HG02970 (cell line): ENCODE results near the gene SLCO3A1.

Source experiments
- ATAC-seq: cut with Tn5 transposase; IDR thresholded peaks from one replicate; pipeline ENCODE4 v1.9.1; 2021; ENCODE audit warnings: mild to moderate bottlenecking, moderate library complexity, moderate number of reproducible peaks; ENCODE audit not compliant: unreplicated experiment, low FRiP score

Gene SLCO3A1

GRCh38 chr15:92112711-92113110 is 259.2 kb downstream of the SLCO3A1 start:
- no peak for ATAC-seq

GRCh38 chr15:92113832-92114231 is 260.3 kb downstream of the SLCO3A1 start:
- no peak for ATAC-seq

- no peak for ATAC-seq
Measured at GRCh38 chr15:92115834-92116233, 262.3 kb downstream of the SLCO3A1 start.

DNA sequence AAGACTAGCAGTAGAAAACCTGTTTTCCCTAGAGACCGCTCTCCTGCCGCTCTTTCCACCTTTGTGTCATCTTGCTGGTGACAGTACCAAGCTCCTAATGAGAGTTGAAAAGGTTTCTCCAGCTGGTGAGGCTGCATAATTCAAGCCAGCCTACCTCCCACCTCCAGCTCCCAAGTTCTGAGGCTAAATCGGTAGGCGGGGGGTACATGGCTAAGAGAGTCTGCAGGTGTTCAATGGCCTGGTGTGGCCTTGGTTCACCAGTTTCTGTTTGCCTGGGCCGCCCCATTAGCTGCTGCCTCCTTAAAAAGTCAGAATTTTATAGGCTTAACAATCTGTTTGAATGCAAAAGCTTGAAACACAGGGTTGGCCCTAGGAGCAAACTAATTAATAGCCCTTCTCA is 262.8 kb downstream of the SLCO3A1 start:
- no peak for ATAC-seq

DNA sequence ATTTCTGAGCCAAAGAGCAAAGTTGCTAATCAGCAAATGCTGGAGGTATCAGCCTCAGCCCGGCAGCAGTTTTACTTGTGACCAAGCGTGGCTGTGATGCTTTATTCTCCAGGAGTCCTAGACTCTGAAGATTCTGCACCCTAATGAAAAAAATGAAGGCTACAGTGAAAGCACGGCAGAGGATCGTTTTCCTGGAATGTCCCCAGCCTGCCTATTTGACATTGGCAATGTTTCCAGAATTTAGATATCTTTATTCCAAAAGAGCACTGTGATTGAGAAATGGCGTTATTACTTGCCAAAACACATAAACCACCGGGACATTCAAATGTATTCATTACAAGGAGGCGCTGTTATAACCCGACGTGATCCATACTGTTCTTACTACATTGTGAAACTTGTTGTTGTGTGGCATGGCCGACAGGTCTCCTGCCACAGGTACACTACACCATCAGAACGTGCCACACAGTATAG is 263.8 kb downstream of the SLCO3A1 start:
- ATAC-seq = no peak

- no peak for ATAC-seq
Measured at GRCh38 chr15:92118162-92118935, 264.8 kb downstream of the SLCO3A1 start.

DNA sequence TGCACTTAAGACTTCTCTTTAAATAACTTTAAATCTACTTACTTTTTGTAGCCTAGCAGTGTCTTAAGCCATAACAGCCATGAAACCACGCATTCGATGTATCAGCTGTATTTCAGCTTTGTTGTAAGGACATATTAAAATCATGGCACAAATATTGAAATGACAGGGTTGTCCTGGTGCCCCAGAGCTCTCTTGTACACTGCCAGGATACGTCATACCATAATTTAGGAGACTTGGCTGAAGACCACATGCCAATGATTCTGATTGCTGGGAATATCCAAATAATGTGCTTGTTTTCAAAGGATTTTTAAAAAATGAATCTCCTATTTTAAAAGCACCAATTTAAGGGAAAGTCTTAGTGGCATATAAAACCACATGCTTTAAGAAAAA is 265.4 kb downstream of the SLCO3A1 start:
- no peak for ATAC-seq

DNA sequence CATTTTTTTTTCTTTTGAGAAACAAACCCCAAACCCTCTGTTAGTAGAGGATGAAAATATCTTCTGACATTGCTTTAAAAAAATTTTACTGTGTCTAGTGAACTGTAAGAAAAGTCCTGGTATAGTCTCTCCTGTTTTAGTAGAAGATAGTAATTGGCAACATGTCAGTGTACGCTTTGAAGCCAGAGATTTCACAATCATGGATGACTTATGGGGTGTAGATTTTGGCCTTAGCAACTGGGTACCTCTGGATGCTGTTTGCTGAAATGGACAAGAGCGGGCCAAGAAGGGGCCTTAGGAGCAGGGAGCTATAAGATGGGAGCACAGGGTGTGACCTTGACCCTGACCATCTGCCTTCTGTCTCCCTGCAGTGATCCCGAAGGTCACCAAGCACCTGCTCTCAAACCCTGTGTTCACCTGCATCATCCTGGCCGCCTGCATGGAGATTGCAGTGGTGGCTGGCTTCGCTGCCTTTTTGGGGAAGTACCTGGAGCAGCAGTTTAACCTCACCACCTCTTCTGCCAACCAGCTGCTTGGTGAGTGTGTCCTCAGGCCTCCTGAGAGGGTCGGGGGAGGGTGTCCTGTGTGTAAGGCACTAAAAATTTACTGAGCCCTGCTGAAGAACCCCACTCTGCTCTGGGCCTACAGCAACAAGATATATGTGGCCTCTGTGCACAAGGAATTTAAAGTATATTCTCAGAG is 266.7 kb downstream of the SLCO3A1 start:
- ATAC-seq = no peak

DNA sequence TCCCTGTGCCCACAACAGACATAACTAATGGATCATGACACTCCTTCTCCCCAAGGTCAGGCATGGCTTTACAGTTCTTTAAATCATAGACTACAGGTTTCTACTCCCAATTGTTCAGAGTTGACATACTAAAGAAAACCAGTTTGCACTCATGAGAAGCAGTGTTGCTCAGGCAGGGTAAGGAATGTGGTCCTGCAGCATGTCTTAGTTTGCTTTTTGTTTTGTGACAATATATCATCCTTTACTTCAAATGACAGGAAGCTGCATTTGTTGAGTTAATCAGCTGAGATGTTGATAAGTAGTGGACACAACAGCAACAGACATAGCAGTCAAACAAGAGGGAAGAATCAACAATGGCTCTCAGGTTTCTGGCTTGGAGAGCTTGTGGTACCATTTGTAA is 267.5 kb downstream of the SLCO3A1 start:
- no peak for ATAC-seq

DNA sequence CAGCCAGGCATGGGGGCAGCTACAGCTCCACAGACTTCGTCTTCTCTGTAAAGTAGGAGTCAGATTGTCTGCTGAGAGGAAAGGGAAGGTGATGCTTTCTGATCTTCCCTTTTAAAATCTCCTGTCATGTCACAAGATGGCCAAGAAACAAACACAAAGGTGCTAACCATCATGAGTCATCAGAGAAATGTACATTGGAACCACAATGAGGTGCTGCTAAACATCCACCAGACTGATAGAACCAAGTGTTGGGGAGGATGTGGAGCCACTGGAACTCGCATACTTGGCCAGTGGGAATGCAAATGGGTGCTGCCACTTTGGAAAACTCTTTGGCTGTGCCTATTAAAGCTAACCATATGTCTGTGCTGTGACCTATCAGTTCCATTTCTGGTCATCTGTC is 268.8 kb downstream of the SLCO3A1 start:
- no peak for ATAC-seq

- no peak for ATAC-seq
Measured at GRCh38 chr15:92123962-92124656, 270.6 kb downstream of the SLCO3A1 start.

GRCh38 chr15:92124657-92125010 is 271.1 kb downstream of the SLCO3A1 start:
- ATAC-seq = no peak

DNA sequence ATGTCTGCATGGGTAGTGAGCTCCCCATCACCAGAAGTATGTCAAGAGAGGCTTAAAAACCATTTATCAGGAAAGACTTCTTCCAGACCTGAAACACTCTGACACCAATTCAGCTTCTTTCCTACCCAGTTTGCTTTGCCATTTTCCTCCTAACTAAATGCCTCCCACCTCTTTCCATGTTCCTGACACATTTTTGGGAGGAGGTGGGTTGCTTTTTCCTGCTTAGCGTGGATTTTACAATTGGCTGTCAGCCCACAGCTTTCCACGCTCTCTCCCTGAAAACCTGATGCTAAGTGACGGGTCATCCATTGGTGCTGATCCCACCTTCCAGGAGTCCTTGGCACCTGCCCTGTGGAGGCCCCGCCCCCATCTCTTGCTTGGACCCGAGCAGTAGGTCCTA is 275.3 kb downstream of the SLCO3A1 start:
- ATAC-seq = no peak

GRCh38 chr15:92130244-92130643 is 276.7 kb downstream of the SLCO3A1 start:
- no peak for ATAC-seq

DNA sequence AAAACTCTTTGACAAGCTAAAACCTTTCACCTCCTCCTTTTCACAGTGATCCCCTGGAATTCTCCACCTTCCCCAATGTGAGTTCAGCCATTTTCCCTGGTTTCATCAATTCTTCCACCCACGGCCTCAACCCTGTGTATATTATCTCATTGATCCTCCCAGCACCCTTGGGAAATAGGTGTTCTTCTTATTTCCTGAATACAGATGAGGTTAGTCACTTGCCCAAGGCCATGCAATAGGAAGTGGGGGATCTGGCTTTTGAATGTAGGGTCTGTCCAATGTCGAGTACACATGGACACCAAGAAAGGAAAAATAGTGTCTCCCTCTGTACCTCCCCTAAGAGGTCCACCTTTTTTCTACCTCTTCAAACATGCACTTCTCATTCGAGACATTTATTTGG is 277.4 kb downstream of the SLCO3A1 start:
- ATAC-seq = no peak

DNA sequence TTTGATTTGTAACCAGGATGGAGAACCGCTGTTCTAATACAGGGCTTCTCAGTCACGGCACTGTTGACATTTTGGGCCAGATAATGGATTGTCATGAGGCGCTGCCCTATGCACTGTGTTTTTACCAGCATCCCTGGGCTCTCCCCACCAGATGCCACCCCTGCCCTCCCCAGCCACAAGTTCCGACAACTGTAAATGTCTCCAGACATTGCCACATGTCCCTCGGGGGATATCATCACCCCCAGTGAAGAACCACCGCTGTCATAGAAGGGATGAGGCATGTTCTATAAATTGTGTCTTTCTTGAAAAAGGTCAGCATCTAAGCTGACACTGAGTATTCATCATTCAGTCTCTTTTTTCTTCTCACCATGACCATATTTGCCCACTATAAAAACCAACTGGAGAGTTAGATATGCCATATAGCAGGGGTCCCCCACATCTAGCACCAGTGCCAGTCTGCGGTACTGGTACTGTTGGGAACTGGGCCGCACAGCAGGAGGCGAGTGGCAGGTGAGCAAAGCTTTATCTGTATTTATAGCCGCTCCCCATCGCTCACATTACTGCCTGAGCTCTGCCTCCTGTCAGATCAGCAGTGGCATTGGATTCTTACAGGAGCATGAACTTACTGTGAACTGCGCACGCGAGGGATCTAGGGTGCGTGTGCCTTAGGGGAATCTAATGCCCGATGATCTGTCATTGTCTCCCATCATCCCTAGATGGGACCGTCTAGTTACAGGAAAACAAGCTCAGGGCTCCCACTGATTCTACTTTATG is 279.7 kb downstream of the SLCO3A1 start:
- no peak for ATAC-seq

- ATAC-seq = no peak
Measured at GRCh38 chr15:92140796-92141195, 287.3 kb downstream of the SLCO3A1 start.

DNA sequence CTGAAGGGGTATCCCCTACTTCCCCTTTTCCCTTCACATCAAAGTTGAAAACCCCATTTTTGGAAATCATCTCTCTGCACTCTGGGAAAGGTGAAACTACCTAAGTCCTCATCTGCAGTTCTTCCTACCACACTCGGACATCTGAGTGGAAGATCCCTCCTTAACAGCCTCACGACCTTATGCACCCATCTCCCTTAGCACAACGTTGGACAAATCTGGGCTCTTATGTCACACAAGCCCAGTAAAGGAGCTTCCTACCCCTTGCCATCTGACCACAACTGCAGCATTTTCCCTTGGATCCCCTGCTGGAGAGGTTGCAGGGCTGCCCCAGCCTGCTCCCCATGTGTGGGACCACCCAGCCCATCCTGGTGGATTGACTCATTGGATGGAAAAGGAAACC is 288.1 kb downstream of the SLCO3A1 start:
- ATAC-seq = no peak

DNA sequence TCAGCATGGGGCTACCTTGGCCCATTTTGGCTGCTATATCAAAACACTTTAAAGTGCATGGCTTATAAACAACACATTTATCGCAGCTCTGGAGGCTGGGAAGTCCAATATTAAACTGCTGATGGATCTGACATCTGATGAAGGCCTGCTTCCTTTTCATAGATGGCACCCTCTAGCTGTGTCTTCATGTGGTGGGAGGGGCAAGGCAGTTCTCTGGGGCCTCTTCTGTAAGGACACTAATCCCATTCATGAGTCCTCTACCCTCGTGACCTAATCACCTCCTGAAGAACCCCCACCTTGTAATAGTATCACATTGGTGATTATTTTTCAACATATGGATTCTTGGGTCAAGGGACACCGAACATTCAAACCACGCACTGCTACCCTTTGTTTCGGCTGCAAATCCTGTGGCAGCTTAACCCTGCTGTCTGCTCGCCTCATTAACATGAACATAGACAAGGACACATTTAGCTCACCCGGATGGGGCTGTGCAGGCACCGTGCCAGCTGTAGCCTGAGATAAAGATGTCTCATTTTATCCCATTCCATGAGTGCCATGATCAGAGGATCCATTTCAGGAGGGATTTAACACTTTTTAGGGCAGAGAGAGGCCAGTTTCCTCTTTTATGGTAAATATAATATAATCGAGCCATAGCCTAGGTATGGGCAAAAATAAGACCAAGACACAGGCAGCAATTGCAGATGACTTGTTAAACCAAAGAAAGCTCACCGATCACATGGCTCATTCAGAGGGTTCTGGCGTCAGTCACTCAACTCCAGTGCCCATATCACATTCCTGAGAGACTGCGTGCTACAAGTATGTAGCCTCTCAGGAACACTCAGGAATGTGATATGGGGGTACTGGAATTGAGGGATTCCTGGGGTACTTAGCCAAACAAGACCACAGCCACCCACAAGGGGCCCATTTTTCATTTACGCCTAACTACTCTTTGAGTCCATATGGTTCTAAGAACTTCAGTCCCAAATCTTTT is 289.0 kb downstream of the SLCO3A1 start:
- ATAC-seq = no peak

GRCh38 chr15:92143765-92144164 is 290.3 kb downstream of the SLCO3A1 start:
- no peak for ATAC-seq
